Breast epithelium (tissue), 3 donors: Measurements from ENCODE around the gene RNF125.

Experiments used
- CTCF ChIP-seq, 3 donors: fragments of 450-650 bp; IDR thresholded peaks; one replicate each; pipeline ENCODE4 v1.5.1; 2016 to 2017; ENCODE audit warnings: antibody characterized with exemption in 3 of 3, mild to moderate bottlenecking in 3 of 3, moderate library complexity in 3 of 3
- POLR2A ChIP-seq: fragments of 450-650 bp; IDR thresholded peaks from one replicate; pipeline ENCODE4 v1.6.1; 2016; ENCODE audit warnings: antibody characterized with exemption, mild to moderate bottlenecking, moderate library complexity

- TF ChIP-seq CTCF (IDR thresholded peaks at IDR 0.05) (no peak), POLR2A (no peak)
Measured at GRCh38 chr18:32048507-32049091, 30.0 kb downstream of the RNF125 start.
